SKM-1 treated with dmso at 0.1 percent for 144 hours (cell line): ENCODE data around the gene ETDA.
"Not testable (repeated sequence)": the region's sequence is repeated elsewhere in the genome, so short reads cannot be mapped to it uniquely, and the experiment has no call there.

Source experiments
- DNase-seq: peaks from one replicate; lab custom pipeline; 2025; ENCODE audit not compliant: unreplicated experiment; lab: John Stamatoyannopoulos, UW

ETDA gene

GRCh38 chrX:135252011-135252518 lies at the start of gene ETDA:
Gene ETDA, plus strand, starts transcription at chrX:135252061. Its CDS starts 1,216 bp downstream, at chrX:135253277.
- not testable (repeated sequence) for DNase-seq

- not testable (repeated sequence) for DNase-seq
Measured at GRCh38 chrX:135206427-135206826, 45.4 kb upstream of the ETDA start.

GRCh38 chrX:135213200-135213844 lies 38.5 kb upstream of the ETDA start:
- DNase-seq, result no peak

- DNase-seq, result not testable (repeated sequence)
Measured at GRCh38 chrX:135245989-135246388, 5.9 kb upstream of the ETDA start.

- not testable (repeated sequence) for DNase-seq
Measured at GRCh38 chrX:135256087-135256684, 4.3 kb downstream of the ETDA start.

GRCh38 chrX:135256923-135257322 lies 5.1 kb downstream of the ETDA start:
- DNase-seq, result no peak

- DNase-seq, result no peak
Measured at GRCh38 chrX:135257469-135257868, 5.6 kb downstream of the ETDA start.

- not testable (repeated sequence) for DNase-seq
Measured at GRCh38 chrX:135260976-135261375, 9.1 kb downstream of the ETDA start.

GRCh38 chrX:135263376-135263775 lies 11.5 kb downstream of the ETDA start:
- DNase-seq, result not testable (repeated sequence)

GRCh38 chrX:135264206-135264605 lies 12.3 kb downstream of the ETDA start:
- no peak for DNase-seq

- no peak for DNase-seq
Measured at GRCh38 chrX:135273162-135273561, 21.3 kb downstream of the ETDA start.

- DNase-seq, result peak; percentile 47
Measured at GRCh38 chrX:135275973-135276372, 24.1 kb downstream of the ETDA start.

GRCh38 chrX:135287266-135287823 lies 35.5 kb downstream of the ETDA start:
- no peak for DNase-seq

GRCh38 chrX:135295238-135295943 lies 43.5 kb downstream of the ETDA start:
- DNase-seq, result no peak

GRCh38 chrX:135295944-135296305 lies 44.1 kb downstream of the ETDA start:
- DNase-seq, result no peak

- no peak for DNase-seq
Measured at GRCh38 chrX:135302269-135302873, 50.5 kb downstream of the ETDA start.
